DND-41 (cell line): ENCODE results near the gene RAPGEF5.
"Not testable (repeated sequence)": the region's sequence is repeated elsewhere in the genome, so short reads cannot be mapped to it uniquely, and the experiment has no call there.

Experiments
- CTCF ChIP-seq: IDR thresholded peaks from 2 replicates; pipeline ENCODE4 v1.5.1; 2012; ENCODE audit warnings: borderline replicate concordance, low read length, moderate library complexity, mild to moderate bottlenecking; ENCODE audit not compliant: poor library complexity, severe bottlenecking; ENCODE audit errors: extremely low read depth
- EZH2 ChIP-seq: IDR thresholded peaks from 3 replicates; pipeline ENCODE4 v1.6.1; 2012; ENCODE audit warnings: borderline replicate concordance, low read depth, mild to moderate bottlenecking, moderate library complexity, low read length, inconsistent platforms; ENCODE audit not compliant: severe bottlenecking

DNA sequence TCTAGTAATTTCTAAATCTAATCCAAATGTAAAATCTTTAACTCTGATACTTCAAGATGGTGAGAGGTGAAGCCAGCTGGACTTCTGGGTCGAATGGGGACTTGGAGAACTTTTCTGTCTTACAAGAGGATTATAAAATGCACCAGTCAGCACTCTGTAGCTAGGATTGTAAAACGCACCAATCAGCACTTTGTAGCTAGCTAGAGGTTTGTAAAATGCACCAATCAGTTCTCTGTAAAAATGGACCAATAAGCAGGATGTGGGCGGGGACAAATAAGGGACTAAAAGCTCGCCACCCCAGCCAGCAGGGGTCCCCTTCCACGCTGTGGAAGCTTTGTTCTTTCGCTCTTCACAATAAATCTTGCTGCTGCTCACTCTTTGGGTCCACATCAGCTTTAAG, 278.1 kb downstream of the RAPGEF5 start:
- not testable (repeated sequence) for TF ChIP-seq CTCF, EZH2
